Activated gamma-delta T cell treated with anti-CD3 and anti-CD28 coated beads, Interleukin-2, amount 50 U/mL, for 16 hours (primary cell): ENCODE results near the gene SLC35F2.
A peak's percentile ranks its signal among the peaks of the same experiment; 100 is the strongest.
"Not testable (repeated sequence)": the region's sequence is repeated elsewhere in the genome, so short reads cannot be mapped to it uniquely, and the experiment has no call there.

ENCODE experiments used
- DNase-seq: peaks from one replicate; pipeline ENCODE4 v3.0.0-alpha.2; 2020; ENCODE audit warnings: low read depth

SLC35F2 gene

GRCh38 chr11:107842412-107843100 is 16.0 kb downstream of the SLC35F2 start:
- no peak for DNase-seq

- no peak for DNase-seq
These were observed 18.5 kb downstream of the SLC35F2 start for GRCh38 chr11:107840129-107840484.

GRCh38 chr11:107836851-107837250 is 21.7 kb downstream of the SLC35F2 start:
- no peak for DNase-seq

GRCh38 chr11:107834995-107835394 is 23.6 kb downstream of the SLC35F2 start:
- DNase-seq = no peak

- not testable (repeated sequence) for DNase-seq
These were observed 24.7 kb downstream of the SLC35F2 start for GRCh38 chr11:107833926-107834325.

GRCh38 chr11:107830915-107831540 is 27.6 kb downstream of the SLC35F2 start:
- no peak for DNase-seq

GRCh38 chr11:107827041-107827440 is 31.5 kb downstream of the SLC35F2 start:
- no peak for DNase-seq

GRCh38 chr11:107825875-107826274 is 32.7 kb downstream of the SLC35F2 start:
- DNase-seq = no peak

GRCh38 chr11:107824668-107825369 is 33.8 kb downstream of the SLC35F2 start:
- no peak for DNase-seq

- DNase-seq = no peak
These were observed 37.2 kb downstream of the SLC35F2 start for GRCh38 chr11:107821199-107821927.

- DNase-seq = no peak
These were observed 39.1 kb downstream of the SLC35F2 start for GRCh38 chr11:107819361-107820014.

- no peak for DNase-seq
These were observed 40.1 kb downstream of the SLC35F2 start for GRCh38 chr11:107818491-107818890.

GRCh38 chr11:107816028-107816427 is 42.6 kb downstream of the SLC35F2 start:
- DNase-seq = no peak

GRCh38 chr11:107810875-107811274 is 47.7 kb downstream of the SLC35F2 start:
- no peak for DNase-seq

- DNase-seq = no peak
These were observed 50.1 kb downstream of the SLC35F2 start for GRCh38 chr11:107808521-107808920.

GRCh38 chr11:107804971-107805370 is 53.6 kb downstream of the SLC35F2 start:
- no peak for DNase-seq

- no peak for DNase-seq
These were observed 54.4 kb downstream of the SLC35F2 start for GRCh38 chr11:107804211-107804610.

GRCh38 chr11:107801641-107802040 is 56.9 kb downstream of the SLC35F2 start:
- no peak for DNase-seq

- DNase-seq = peak; percentile 42
These were observed 59.2 kb downstream of the SLC35F2 start for GRCh38 chr11:107799218-107799859.

- DNase-seq = no peak
These were observed 66.5 kb downstream of the SLC35F2 start for GRCh38 chr11:107792049-107792443.

GRCh38 chr11:107791343-107792048 is 67.1 kb downstream of the SLC35F2 start:
- no peak for DNase-seq
